H9 (cell line): ENCODE measurements around the gene IFNG-AS1. TPM values are rescaled to one million over a fixed set of nuclear protein-coding genes. Genes with fewer than 3 reads are reported as not detected.

Experiments
- DNase-seq: peaks from one replicate; pipeline ENCODE4 v3.0.0-alpha.2; 2017
- H2AFZ ChIP-seq: one replicate; pipeline ENCODE4 v1.6.1; 2013; ENCODE audit warnings: mild to moderate bottlenecking, low read length, control low read depth, moderate library complexity
- H2AK5ac ChIP-seq: 2 replicates; pipeline ENCODE4 v1.6.1; 2013; ENCODE audit warnings: low read length, control low read depth, mixed read lengths; ENCODE audit not compliant: insufficient read length
- H2BK120ac ChIP-seq: one replicate; pipeline ENCODE4 v1.6.1; 2013; ENCODE audit warnings: low read depth, mild to moderate bottlenecking, low read length, control low read depth, inconsistent platforms; ENCODE audit not compliant: poor library complexity, severe bottlenecking
- H2BK12ac ChIP-seq: 2 replicates; pipeline ENCODE4 v1.6.1; 2013; ENCODE audit warnings: low read length, control low read depth, mixed read lengths, low read depth; ENCODE audit not compliant: insufficient read length
- H2BK15ac ChIP-seq: 2 replicates; pipeline ENCODE4 v1.6.1; 2013; ENCODE audit warnings: low read depth, low read length, control low read depth
- H2BK20ac ChIP-seq: one replicate; pipeline ENCODE4 v1.6.1; 2013; ENCODE audit warnings: low read depth, mild to moderate bottlenecking, low read length, control low read depth, inconsistent platforms; ENCODE audit not compliant: poor library complexity, severe bottlenecking
- H2BK5ac ChIP-seq: 2 replicates; pipeline ENCODE4 v1.6.1; 2013; ENCODE audit warnings: low read length, control low read depth, mixed read lengths; ENCODE audit not compliant: insufficient read length
- H3K14ac ChIP-seq: 2 replicates; pipeline ENCODE4 v1.6.1; 2013; ENCODE audit warnings: low read length, control low read depth; ENCODE audit not compliant: insufficient read depth
- H3K18ac ChIP-seq: 2 replicates; pipeline ENCODE4 v1.6.1; 2013; ENCODE audit warnings: low read depth, mild to moderate bottlenecking, mixed read lengths, low read length, control low read depth; ENCODE audit not compliant: insufficient read length
- H3K23ac ChIP-seq: 2 replicates; pipeline ENCODE4 v1.6.1; 2013; ENCODE audit warnings: low read length, control low read depth, mixed read lengths, low read depth; ENCODE audit not compliant: insufficient read length
- H3K23me2 ChIP-seq: 2 replicates; pipeline ENCODE4 v1.6.1; 2013; ENCODE audit warnings: low read depth, mild to moderate bottlenecking, mixed read lengths, low read length, control low read depth; ENCODE audit not compliant: insufficient read length, poor library complexity, severe bottlenecking
- H3K27ac ChIP-seq: 2 replicates; pipeline ENCODE4 v1.5.1; 2013; ENCODE audit warnings: low read length, control low read depth, mixed read lengths, low read depth; ENCODE audit not compliant: insufficient read length
- H3K27me3 ChIP-seq: 2 replicates; pipeline ENCODE4 v1.6.1; 2013; ENCODE audit warnings: low read length, control low read depth, inconsistent platforms; ENCODE audit not compliant: insufficient read depth
- H3K4ac ChIP-seq: 2 replicates; pipeline ENCODE4 v1.6.1; 2013; ENCODE audit warnings: low read depth, mild to moderate bottlenecking, control low read depth, inconsistent platforms, low read length, moderate library complexity
- H3K4me1 ChIP-seq: 2 replicates; pipeline ENCODE4 v1.6.1; 2013; ENCODE audit warnings: low read length, control low read depth, inconsistent platforms; ENCODE audit not compliant: insufficient read depth
- H3K4me2 ChIP-seq: 2 replicates; pipeline ENCODE4 v1.6.1; 2013; ENCODE audit warnings: low read length, control low read depth, mixed read lengths; ENCODE audit not compliant: insufficient read length, insufficient read depth
- H3K56ac ChIP-seq: 2 replicates; pipeline ENCODE4 v1.6.1; 2013; ENCODE audit warnings: low read depth, mild to moderate bottlenecking, mixed read lengths, low read length, control low read depth; ENCODE audit not compliant: insufficient read length
- H3K79me1 ChIP-seq: 2 replicates; pipeline ENCODE4 v1.6.1; 2013; ENCODE audit warnings: low read depth, mild to moderate bottlenecking, moderate library complexity, low read length, control low read depth, inconsistent platforms; ENCODE audit not compliant: insufficient read depth, poor library complexity, severe bottlenecking
- H3K79me2 ChIP-seq: 2 replicates; pipeline ENCODE4 v1.6.1; 2013; ENCODE audit warnings: low read length, control low read depth, inconsistent platforms; ENCODE audit not compliant: insufficient read depth
- H3K9ac ChIP-seq: 2 replicates; pipeline ENCODE4 v1.6.1; 2013; ENCODE audit warnings: low read length, control low read depth, mixed read lengths; ENCODE audit not compliant: insufficient read length; ENCODE audit errors: extremely low read depth
- H3K9me3 ChIP-seq: one replicate; pipeline ENCODE4 v1.6.1; 2013; ENCODE audit warnings: low read depth, low read length, inconsistent platforms; ENCODE audit not compliant: control insufficient read depth
- H3T11ph ChIP-seq: one replicate; pipeline ENCODE4 v1.6.1; 2013; ENCODE audit warnings: mild to moderate bottlenecking, low read length, control low read depth, inconsistent platforms
- H4K20me1 ChIP-seq: one replicate; pipeline ENCODE4 v1.6.1; 2013; ENCODE audit not compliant: control insufficient read depth, insufficient read length, insufficient read depth
- H4K5ac ChIP-seq: 2 replicates; pipeline ENCODE4 v1.6.1; 2013; ENCODE audit warnings: low read depth, mild to moderate bottlenecking, mixed read lengths, low read length, control low read depth; ENCODE audit not compliant: insufficient read length
- H4K8ac ChIP-seq: replicated peaks from 2 replicates; pipeline ENCODE4 v1.6.1; 2013; ENCODE audit warnings: low read length, control low read depth, mixed read lengths, low read depth; ENCODE audit not compliant: insufficient read length
- H4K91ac ChIP-seq: 2 replicates; pipeline ENCODE4 v1.6.1; 2013; ENCODE audit warnings: low read depth, mild to moderate bottlenecking, moderate library complexity, mixed read lengths, low read length, control low read depth; ENCODE audit not compliant: insufficient read length
- H3K27ac Mint-ChIP-seq, 3 experiments: 2 replicates in 2 of 3; 3 replicates in 1 of 3; pipeline ENCODE4 v1.8.0; 2020 to 2021; ENCODE audit warnings: mixed read lengths in 3 of 3, mild to moderate bottlenecking in 1 of 3, moderate library complexity in 1 of 3
- H3K27me3 Mint-ChIP-seq: 2 replicates; pipeline ENCODE4 v1.8.0; 2021; ENCODE audit warnings: low read depth, mild to moderate bottlenecking, moderate library complexity, mixed read lengths
- H3K36me3 Mint-ChIP-seq, 3 experiments: 2 replicates in 2 of 3; 3 replicates in 1 of 3; pipeline ENCODE4 v1.8.0; 2020 to 2021; ENCODE audit warnings: low read depth in 3 of 3, mixed read lengths in 3 of 3; ENCODE audit not compliant: insufficient read depth in 1 of 3
- H3K4me1 Mint-ChIP-seq, 2 experiments: 2 replicates each; pipeline ENCODE4 v1.8.0; 2020; ENCODE audit warnings: mixed read lengths in 2 of 2
- H3K4me3 Mint-ChIP-seq, 2 experiments: 2 replicates in 1 of 2; 3 replicates in 1 of 2; pipeline ENCODE4 v1.8.0; 2020 to 2021; ENCODE audit warnings: mild to moderate bottlenecking in 2 of 2, mixed read lengths in 2 of 2, moderate library complexity in 1 of 2
- H3K9me3 Mint-ChIP-seq, 2 experiments: 2 replicates in 1 of 2; 3 replicates in 1 of 2; pipeline ENCODE4 v1.8.0; 2020; ENCODE audit warnings: mild to moderate bottlenecking in 2 of 2, mixed read lengths in 2 of 2, moderate library complexity in 1 of 2
- WGBS: extraction: QIAGEN DNeasy Blood & Tissue Kit; methylation state at CpG from one replicate; pipeline ENCODE4 v1.1.7; 2013; ENCODE audit warnings: missing lambda C conversion rate, low lambda C conversion rate, mixed read lengths; ENCODE audit not compliant: insufficient read length; ENCODE audit errors: extremely low coverage; 5-methylcytosine and 5-hydroxymethylcytosine counted together
- total RNA-seq: library from RNA; stranded (reverse); gene quantifications from 2 replicates; pipeline ENCODE4 v1.2.1, GENCODE V29; 2021
- TF ChIP-seq, protein P1 (sequence below): fragments of 200-600 bp; sonication (generic); conservative IDR thresholded peaks from 3 replicates; pipeline ENCODE4 v1.8.0; 2021; ENCODE audit warnings: antibody characterized with exemption, mild to moderate bottlenecking

IFNG-AS1 gene
- total RNA-seq, 1 experiment from 2014 or later, result not detected

DNA sequence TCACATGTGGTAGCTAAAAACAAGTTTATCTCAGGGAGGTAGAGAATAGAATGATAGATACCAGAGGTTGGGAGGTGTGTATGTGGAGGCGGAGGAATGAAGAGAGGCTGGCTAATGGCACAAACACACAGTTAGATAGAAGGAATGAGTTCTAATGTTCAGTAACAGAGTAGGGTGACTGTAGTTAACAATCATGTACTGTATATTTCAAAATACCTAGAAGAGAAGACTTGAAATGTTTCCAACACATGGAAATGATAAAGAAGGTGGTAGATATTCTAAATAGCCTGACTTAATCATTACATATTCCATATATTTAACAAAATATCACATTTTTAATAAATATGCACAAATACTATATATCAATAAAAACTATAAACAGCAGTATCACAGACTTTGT is 8.9 kb upstream of the IFNG-AS1 start:
- Histone ChIP-seq H4K20me1 (no peaks in the 10 kb centered on the region), H2BK20ac (no peak overlapping the region), H2AK5ac (no peak overlapping the region), H3K79me1 (no peaks in the 10 kb centered on the region), H3K9ac (no peak overlapping the region), H3K18ac (no peak overlapping the region), H3K9me3 (no peaks in the 10 kb centered on the region), H4K8ac (no peak overlapping the region), H2AFZ (no peak overlapping the region), H3T11ph (no peak overlapping the region), H3K56ac (no peak overlapping the region), H3K4me1 (no peaks in the 10 kb centered on the region), H3K79me2 (no peaks in the 10 kb centered on the region), H2BK15ac (no peak overlapping the region), H2BK5ac (no peak overlapping the region), H2BK12ac (no peak overlapping the region), H3K23ac (no peak overlapping the region), H3K27ac (no peak overlapping the region), H2BK120ac (no peak overlapping the region), H4K91ac (no peak overlapping the region), H3K27me3 (no peaks in the 10 kb centered on the region), H4K5ac (no peak overlapping the region), H3K4me2 (no peak overlapping the region), H3K14ac (no peak overlapping the region), H3K23me2 (no peaks in the 10 kb centered on the region), H3K4ac (no peak overlapping the region)
- Mint-ChIP-seq H3K36me3 (no peaks in the 10 kb centered on the region; a peak in 1 of 7 replicates), H3K9me3 (no peaks in the 10 kb centered on the region; a peak in 1 of 5 replicates), H3K27me3 (no peaks in the 10 kb centered on the region; the same call in 1 of the 2 replicates), H3K4me3 (no peak overlapping the region), H3K27ac (no peak overlapping the region), H3K4me1 (peaks cover 0 to 6% of the 10 kb centered on the region in 2 experiments; a peak in 1 of 4 replicates)
- WGBS, result no CpG with 5 or more reads among the region's 1 CpG
- no peak for DNase-seq
- TF ChIP-seq, protein P1, sequence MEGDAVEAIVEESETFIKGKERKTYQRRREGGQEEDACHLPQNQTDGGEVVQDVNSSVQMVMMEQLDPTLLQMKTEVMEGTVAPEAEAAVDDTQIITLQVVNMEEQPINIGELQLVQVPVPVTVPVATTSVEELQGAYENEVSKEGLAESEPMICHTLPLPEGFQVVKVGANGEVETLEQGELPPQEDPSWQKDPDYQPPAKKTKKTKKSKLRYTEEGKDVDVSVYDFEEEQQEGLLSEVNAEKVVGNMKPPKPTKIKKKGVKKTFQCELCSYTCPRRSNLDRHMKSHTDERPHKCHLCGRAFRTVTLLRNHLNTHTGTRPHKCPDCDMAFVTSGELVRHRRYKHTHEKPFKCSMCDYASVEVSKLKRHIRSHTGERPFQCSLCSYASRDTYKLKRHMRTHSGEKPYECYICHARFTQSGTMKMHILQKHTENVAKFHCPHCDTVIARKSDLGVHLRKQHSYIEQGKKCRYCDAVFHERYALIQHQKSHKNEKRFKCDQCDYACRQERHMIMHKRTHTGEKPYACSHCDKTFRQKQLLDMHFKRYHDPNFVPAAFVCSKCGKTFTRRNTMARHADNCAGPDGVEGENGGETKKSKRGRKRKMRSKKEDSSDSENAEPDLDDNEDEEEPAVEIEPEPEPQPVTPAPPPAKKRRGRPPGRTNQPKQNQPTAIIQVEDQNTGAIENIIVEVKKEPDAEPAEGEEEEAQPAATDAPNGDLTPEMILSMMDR, result no peak
